HS-27A (cell line): ENCODE data around the gene SP9.

Source experiments
- DNase-seq: peaks from one replicate; pipeline ENCODE4 v3.0.0-alpha.2; 2012; ENCODE audit warnings: low read depth, missing footprints

SP9 gene

GRCh38 chr2:174334781-174335251 is at the start of gene SP9:
Gene SP9, plus strand, starts transcription at chr2:174334954. Its CDS starts 139 bp downstream, at chr2:174335093.
- no peak for DNase-seq

GRCh38 chr2:174286172-174286571 is 48.6 kb upstream of the SP9 start:
- DNase-seq, result no peak

DNA sequence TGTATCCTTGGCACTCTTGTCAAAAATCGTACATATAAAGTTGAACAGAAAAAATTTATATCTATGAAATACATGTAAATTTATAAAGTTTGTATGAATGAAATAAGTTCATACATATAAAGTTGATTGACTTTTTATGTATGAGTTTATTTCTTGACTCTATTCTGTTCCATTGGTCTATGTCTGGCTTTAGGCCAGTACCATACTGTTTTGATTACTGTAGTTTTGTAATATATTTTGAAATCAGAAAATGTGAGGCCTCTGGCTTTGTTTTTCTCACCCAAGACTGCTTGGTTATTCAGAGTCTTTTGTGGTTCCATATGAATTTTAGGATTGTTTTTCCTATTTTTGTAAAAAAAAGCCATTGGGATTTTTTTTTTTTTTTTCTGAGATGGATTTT is 41.8 kb upstream of the SP9 start:
- no peak for DNase-seq

- no peak for DNase-seq
These were observed 34.6 kb upstream of the SP9 start for GRCh38 chr2:174300114-174300513.

GRCh38 chr2:174312581-174313234 is 22.0 kb upstream of the SP9 start:
- no peak for DNase-seq

- DNase-seq, result no peak
These were observed 12.6 kb upstream of the SP9 start for GRCh38 chr2:174322149-174322548.

- no peak for DNase-seq
These were observed 12.0 kb upstream of the SP9 start for GRCh38 chr2:174322746-174323145.

GRCh38 chr2:174324530-174324929 is 10.2 kb upstream of the SP9 start:
- DNase-seq, result no peak

- DNase-seq, result no peak
These were observed 9.2 kb upstream of the SP9 start for GRCh38 chr2:174325373-174326160.

DNA sequence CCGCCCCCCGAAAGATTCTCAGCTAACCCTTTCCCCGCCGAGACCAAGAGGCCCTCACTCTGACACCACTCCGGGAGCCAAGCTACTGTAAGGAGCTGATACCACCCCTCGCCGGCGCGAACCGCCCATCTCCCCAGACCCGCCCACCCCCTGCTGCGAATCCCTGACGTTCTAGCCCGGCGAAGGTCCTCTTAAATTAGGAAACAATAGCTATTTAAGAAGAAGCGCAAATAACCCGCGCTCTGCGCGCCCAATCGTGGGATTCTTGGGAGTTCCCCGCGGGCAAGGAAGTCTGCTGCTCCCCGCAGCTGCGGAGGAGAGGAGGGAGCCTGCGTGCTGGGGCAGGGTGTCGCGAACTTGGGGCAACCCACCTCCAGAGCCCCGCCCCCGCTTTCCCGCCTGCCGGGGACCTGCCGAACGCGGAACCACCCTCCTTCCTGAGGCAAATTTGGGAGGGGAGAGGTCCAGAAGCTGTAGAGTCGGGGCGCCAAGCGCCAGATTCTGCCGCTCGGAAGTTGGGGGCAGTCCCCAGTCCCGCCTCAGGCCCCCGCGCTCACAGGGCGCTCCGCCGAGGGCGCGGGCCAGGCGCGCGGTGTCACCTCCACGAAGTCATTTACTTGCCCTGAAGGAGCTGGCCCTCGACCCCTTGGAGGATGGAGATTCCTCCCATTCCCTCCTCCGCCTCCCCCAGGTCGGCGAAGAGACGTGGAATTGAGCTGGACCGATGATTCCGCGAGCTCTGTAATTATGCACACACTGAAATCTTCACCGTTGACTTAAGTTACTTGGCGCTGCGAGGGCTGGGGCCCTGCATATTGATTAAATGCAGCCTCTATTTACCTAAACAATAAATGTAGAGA is 8.4 kb upstream of the SP9 start:
- DNase-seq, result no peak

GRCh38 chr2:174327021-174327840 is 7.5 kb upstream of the SP9 start:
- DNase-seq, result no peak

DNA sequence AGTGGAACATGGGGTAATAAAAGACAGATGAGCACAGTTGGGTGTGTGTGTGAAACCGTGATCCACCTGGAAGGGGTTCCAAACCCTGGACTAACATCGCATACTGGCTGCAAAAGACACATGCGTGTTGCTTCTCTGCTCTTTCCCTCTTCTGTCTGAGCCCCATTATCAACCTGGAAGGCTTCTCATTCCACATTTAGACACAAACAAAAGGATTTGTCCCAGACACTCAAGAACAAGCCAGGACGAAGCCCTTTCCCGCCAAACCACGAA is 7.0 kb upstream of the SP9 start:
- DNase-seq, result no peak

DNA sequence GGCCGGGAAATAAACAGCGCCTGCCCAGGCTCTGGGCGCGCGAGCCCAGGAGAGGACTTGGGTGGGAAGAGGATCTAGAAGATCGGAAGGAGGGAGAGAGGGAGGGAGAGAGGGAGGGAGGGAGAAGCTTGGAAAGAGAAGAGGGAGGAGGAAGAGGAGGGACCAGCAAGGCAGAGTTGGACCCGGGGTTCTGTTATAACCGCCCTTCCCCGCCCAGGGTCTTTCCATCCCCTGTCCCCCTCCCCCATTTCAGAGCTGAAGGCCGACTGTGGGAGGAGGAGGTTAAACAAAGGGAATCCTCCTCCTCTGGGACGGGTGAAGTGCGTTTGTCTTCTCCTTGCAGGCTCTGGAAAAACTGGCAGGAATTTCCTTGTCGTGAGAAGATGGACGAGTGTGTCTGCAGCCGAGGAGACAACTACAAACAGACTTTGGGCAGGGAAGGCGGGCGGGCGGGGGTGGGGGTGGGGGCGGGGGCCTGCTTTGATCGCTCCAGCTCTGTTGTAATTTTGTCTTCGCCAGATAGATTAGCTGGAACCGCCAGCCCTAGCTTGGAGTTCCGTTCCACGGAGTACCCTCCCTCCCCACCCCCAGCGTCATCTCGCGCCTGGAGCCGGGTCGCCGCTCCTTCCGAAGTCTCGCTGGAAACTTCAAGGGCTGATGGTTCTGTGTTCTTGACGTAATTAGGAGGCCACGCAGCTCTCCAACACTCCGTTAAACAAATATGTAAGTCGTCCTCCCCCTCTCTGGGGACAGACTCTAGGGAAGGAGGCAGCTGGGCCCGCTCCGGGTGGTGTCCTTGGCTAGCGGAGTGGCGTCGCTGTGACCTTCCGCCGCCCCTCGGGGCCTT is 6.4 kb upstream of the SP9 start:
- DNase-seq, result no peak

DNA sequence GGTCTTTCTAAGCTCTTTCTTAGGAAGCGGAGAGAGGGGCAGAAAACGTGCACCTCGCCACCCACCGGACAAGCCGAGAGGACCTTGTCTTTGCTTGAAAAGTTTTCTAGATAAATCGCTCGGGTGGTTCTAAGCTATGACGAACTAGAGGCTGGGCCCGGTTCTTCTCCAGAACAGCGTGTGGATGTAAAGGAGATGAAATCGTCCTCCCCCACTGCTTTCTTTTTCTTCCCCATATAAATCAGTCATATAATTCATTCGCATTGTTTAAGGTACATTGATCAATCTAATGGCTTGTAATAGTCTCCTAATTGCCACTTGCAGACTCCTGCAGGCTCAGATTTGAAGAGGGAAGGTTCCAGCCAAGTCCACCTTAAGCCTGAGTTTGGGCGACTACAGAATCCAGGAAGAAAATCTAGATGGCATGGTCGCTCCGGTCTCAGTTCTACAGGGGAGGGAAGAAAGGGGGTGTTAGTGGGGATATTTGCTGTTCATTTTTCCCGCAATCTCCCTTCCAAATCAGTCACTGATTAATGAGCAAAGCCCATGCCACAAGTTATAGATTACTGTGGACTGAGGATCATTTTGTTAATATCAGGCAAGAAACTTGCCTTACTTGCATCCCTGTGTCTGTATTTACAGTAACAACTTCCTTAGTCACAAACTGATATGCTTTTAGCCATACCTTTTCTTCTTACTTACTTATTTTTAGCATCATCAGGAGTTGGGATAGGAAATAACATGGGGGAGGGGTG is 5.6 kb upstream of the SP9 start:
- no peak for DNase-seq

DNA sequence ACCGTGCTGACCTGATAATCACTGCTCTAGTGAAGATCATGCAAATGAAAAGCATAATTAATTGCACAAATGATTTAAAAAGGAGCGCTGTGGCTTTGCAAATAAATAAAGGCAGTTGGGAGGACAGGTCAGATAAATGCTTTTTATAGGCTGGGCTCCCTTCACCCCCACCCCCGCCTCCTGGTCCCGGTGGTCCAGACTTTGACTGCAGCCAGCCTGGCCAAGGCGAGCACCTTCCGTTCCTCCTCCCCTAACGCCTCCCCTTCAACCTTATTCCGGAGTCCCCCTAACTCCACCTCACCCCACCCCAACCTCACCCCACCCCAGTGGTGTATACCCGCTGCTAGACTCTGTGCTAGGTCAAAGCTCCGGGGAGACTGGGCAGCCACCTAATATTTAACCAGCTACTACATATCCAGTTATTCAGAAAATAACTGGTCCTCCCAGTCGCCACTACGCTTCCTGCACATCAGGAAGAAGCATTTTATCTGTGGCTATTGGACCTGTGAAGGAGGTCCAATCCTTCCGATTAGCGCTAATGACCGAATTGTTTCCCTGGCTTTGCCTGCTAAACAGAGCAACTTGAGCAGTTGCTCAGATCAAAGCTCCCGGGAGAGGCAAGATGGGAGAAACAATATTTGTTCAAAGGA is 3.7 kb upstream of the SP9 start:
- DNase-seq, result no peak

- DNase-seq, result no peak
These were observed 3.0 kb upstream of the SP9 start for GRCh38 chr2:174331595-174332216.

- no peak for DNase-seq
These were observed 2.4 kb upstream of the SP9 start for GRCh38 chr2:174332217-174332963.

- no peak for DNase-seq
These were observed 1.8 kb upstream of the SP9 start for GRCh38 chr2:174333017-174333371.
